ENCODE results near the gene POU2F2.

DNA sequence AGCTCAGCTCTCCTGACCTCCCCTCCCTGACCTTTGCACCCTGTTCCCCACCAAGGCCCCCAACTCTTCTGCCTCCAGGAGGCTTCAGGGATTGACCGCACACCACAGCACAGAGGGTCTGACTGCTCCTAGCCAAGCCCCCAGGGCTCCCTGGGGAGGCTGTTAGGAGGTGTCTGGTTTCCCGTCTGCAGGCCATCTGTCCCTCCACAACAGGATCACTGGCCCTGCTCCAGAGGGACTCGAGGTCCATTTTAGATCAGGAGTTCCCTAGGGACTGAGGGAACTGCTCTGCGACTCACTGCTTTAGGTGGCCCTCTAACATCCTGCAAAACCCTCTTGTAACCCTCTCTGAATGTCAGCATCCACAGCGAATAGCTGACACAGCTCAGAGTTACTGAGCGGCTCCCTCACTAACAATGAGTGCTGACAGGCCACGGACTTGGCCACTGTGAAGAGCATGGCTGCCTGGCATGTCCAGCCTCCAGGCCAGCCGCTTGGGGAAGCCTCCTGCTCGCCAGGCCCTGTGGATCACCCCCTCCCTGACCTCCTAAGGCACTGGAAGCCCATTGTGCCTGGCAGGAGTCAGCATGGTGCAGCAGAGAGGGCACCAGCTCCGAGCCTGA, 79.9 kb downstream of the POU2F2 start:
- TF ChIP-seq, protein P1, sequence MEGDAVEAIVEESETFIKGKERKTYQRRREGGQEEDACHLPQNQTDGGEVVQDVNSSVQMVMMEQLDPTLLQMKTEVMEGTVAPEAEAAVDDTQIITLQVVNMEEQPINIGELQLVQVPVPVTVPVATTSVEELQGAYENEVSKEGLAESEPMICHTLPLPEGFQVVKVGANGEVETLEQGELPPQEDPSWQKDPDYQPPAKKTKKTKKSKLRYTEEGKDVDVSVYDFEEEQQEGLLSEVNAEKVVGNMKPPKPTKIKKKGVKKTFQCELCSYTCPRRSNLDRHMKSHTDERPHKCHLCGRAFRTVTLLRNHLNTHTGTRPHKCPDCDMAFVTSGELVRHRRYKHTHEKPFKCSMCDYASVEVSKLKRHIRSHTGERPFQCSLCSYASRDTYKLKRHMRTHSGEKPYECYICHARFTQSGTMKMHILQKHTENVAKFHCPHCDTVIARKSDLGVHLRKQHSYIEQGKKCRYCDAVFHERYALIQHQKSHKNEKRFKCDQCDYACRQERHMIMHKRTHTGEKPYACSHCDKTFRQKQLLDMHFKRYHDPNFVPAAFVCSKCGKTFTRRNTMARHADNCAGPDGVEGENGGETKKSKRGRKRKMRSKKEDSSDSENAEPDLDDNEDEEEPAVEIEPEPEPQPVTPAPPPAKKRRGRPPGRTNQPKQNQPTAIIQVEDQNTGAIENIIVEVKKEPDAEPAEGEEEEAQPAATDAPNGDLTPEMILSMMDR (conservative IDR thresholded peaks at IDR 0.05; ENCODE audit: low read depth in 2 of 2), result no peak
- TF ChIP-seq POLR2AphosphoS5 (IDR thresholded peaks at IDR 0.05; ENCODE audit: low read depth) (no peak), EZH2 (IDR thresholded peaks at IDR 0.05; ENCODE audit: low read depth, unreplicated experiment) (no peak), EZH2phosphoT487 (IDR thresholded peaks at IDR 0.05; ENCODE audit: unreplicated experiment) (no peak), NANOG (IDR thresholded peaks at IDR 0.05; ENCODE audit: borderline replicate concordance) (no peak), JUNB (IDR thresholded peaks at IDR 0.05; ENCODE audit: unreplicated experiment) (no peak), ZNF114 (CRISPR knock-in tag; IDR thresholded peaks at IDR 0.05) (no peak)
- TF ChIP-seq, protein P2, sequence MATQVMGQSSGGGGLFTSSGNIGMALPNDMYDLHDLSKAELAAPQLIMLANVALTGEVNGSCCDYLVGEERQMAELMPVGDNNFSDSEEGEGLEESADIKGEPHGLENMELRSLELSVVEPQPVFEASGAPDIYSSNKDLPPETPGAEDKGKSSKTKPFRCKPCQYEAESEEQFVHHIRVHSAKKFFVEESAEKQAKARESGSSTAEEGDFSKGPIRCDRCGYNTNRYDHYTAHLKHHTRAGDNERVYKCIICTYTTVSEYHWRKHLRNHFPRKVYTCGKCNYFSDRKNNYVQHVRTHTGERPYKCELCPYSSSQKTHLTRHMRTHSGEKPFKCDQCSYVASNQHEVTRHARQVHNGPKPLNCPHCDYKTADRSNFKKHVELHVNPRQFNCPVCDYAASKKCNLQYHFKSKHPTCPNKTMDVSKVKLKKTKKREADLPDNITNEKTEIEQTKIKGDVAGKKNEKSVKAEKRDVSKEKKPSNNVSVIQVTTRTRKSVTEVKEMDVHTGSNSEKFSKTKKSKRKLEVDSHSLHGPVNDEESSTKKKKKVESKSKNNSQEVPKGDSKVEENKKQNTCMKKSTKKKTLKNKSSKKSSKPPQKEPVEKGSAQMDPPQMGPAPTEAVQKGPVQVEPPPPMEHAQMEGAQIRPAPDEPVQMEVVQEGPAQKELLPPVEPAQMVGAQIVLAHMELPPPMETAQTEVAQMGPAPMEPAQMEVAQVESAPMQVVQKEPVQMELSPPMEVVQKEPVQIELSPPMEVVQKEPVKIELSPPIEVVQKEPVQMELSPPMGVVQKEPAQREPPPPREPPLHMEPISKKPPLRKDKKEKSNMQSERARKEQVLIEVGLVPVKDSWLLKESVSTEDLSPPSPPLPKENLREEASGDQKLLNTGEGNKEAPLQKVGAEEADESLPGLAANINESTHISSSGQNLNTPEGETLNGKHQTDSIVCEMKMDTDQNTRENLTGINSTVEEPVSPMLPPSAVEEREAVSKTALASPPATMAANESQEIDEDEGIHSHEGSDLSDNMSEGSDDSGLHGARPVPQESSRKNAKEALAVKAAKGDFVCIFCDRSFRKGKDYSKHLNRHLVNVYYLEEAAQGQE (IDR thresholded peaks at IDR 0.05; ENCODE audit: unreplicated experiment), result no peak

Measured in GM23338 (cell line).